Suprapubic skin (tissue), 3 donors: Measurements from ENCODE around the gene CFAP46.

Experiments
- POLR2A ChIP-seq, 2 donors: fragments of 450-650 bp; IDR thresholded peaks; one replicate each; pipeline ENCODE4 v1.6.1; 2017; ENCODE audit warnings: antibody characterized with exemption in 2 of 2, mild to moderate bottlenecking in 2 of 2, moderate library complexity in 2 of 2
- TF ChIP-seq, protein P1 (sequence below), 2 donors: fragments of 200-600 bp in 1 of 2; fragments of 450-650 bp in 1 of 2; sonication (generic) in 1 of 2; IDR thresholded peaks; one replicate each; pipeline ENCODE4 v1.5.1; 2016 to 2019; ENCODE audit warnings: antibody characterized with exemption in 2 of 2, mild to moderate bottlenecking in 1 of 2, moderate library complexity in 1 of 2

DNA sequence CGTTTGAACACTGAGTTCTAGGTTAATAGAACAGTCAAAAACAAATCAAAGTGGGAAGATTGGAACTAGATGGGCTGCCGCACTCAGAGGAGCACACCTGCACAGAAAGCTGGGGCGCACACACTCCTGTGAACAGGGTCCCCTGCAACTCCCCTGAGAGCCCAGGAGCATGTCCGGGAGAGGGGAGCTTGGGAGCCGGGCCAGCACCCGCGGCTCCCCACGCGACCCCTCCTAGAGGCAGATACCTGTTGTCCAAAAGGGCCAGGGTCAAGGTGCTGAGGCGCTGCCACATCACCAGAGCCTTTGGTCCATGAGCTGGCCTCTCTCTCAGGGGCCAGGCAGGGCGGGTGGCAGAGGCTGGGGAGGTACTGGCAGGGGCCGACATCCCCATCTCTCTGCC is 162.0 kb downstream of the CFAP46 start:
- TF ChIP-seq, protein P1, sequence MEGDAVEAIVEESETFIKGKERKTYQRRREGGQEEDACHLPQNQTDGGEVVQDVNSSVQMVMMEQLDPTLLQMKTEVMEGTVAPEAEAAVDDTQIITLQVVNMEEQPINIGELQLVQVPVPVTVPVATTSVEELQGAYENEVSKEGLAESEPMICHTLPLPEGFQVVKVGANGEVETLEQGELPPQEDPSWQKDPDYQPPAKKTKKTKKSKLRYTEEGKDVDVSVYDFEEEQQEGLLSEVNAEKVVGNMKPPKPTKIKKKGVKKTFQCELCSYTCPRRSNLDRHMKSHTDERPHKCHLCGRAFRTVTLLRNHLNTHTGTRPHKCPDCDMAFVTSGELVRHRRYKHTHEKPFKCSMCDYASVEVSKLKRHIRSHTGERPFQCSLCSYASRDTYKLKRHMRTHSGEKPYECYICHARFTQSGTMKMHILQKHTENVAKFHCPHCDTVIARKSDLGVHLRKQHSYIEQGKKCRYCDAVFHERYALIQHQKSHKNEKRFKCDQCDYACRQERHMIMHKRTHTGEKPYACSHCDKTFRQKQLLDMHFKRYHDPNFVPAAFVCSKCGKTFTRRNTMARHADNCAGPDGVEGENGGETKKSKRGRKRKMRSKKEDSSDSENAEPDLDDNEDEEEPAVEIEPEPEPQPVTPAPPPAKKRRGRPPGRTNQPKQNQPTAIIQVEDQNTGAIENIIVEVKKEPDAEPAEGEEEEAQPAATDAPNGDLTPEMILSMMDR (IDR thresholded peaks at IDR 0.05), result no peak
- TF ChIP-seq POLR2A (IDR thresholded peaks at IDR 0.05), result no peak
